ENCODE results near the gene MPDZ.

The MPDZ gene

DNA sequence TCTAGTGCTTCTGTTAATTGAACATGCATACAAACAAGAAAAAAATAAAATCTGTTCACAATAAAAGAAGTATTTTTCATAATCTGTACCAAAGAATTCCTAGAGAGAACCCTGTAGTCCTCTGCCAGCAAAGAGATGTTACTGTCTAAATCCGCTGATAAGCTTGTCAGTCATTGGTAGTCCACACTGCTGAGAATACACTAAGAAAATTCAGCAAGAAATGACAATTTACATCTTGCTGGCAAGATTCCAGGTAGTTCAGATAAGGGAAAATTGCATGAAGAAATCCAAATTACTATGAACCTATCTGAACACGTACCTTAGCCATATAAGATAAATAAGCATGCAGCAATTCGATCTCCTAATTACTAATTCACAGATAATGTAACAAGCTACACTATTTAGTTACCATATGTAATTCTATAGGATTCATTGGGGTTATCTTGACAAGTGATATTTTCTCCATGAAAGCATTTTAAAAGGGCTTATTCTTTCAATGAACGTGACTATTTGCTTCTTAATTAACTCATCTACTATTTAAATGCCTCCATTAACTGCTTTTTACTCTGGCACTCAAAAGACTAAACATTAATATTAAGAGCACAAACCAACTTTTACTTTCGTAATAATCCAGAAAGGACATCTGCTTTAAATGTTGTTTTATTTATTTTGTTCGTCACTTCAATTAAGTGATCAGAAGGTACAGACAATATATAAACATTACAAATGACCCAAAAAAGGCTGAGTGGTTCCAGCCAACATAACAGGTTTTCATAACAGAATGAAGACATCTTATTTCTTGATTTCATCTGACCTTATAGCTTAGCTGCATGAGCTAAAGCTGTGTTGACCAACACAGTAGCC lies 9.7 kb downstream of the MPDZ start:
- TF ChIP-seq CTCF (IDR thresholded peaks at IDR 0.05; ENCODE audit: low read depth, low read length, missing control alignments) = no peak
- no peaks in the 10 kb centered on the region for H3K36me3 ChIP-seq (replicated peaks)
- no peak overlapping the region for H3K27ac ChIP-seq
- H3K4me3 ChIP-seq (ENCODE audit: low read depth, low read length) = no peak overlapping the region
- in situ Hi-C loops (cut with HindIII; ENCODE audit: low pct_ligation_motif_present, low sequenced_read_pairs) = no loop called here
- no peak for DNase-seq
- H3K27me3 ChIP-seq (replicated peaks) = no peaks in the 10 kb centered on the region

- H3K4me3 ChIP-seq (ENCODE audit: low read depth, low read length) = no peak overlapping the region
- in situ Hi-C loops (cut with HindIII; ENCODE audit: low pct_ligation_motif_present, low sequenced_read_pairs) = no loop called here
- TF ChIP-seq CTCF (IDR thresholded peaks at IDR 0.05; ENCODE audit: low read depth, low read length, missing control alignments) = no peak
- no peaks in the 10 kb centered on the region for H3K27me3 ChIP-seq (replicated peaks)
- H3K27ac ChIP-seq = peak overlapping the region; percentile 90
- H3K36me3 ChIP-seq (replicated peaks) = no peaks in the 10 kb centered on the region
- peak; percentile 77 for DNase-seq
These were observed 11.0 kb downstream of the MPDZ start for GRCh38 chr9:13268469-13268868.

DNA sequence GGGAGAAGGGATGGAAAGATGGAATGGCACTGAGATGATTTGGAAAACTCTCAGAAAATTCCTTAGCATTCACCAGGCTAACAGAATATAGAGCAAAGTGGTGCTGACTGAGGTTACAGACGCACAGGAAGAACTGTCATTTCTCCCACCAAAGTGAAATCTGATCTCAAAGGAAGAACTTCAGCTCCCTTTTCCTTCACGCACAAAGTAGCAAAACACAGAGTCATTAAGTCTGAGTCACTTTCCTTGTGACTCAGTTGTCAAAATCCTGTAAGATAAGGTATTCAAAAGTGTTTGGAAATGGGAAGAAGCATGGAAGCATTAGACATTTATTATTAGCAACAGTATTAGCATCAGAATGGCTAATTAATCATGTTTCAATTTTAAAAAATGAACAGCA lies 11.7 kb downstream of the MPDZ start:
- peak overlapping the region; percentile 90 for H3K27ac ChIP-seq
- no peaks in the 10 kb centered on the region for H3K36me3 ChIP-seq (replicated peaks)
- in situ Hi-C loops (cut with HindIII; ENCODE audit: low pct_ligation_motif_present, low sequenced_read_pairs) = no loop called here
- H3K27me3 ChIP-seq (replicated peaks) = no peaks in the 10 kb centered on the region
- TF ChIP-seq CTCF (IDR thresholded peaks at IDR 0.05; ENCODE audit: low read depth, low read length, missing control alignments) = no peak
- H3K4me3 ChIP-seq (ENCODE audit: low read depth, low read length) = no peak overlapping the region
- DNase-seq = peak; percentile 84

- Histone ChIP-seq H3K27ac (peak overlapping the region; percentile 90), H3K36me3 (replicated peaks) (no peaks in the 10 kb centered on the region), H3K27me3 (replicated peaks) (no peaks in the 10 kb centered on the region), H3K4me3 (ENCODE audit: low read depth, low read length) (no peak overlapping the region)
- peak; percentile 81 for DNase-seq
- in situ Hi-C loops (cut with HindIII; ENCODE audit: low pct_ligation_motif_present, low sequenced_read_pairs) = no loop called here
- TF ChIP-seq CTCF (IDR thresholded peaks at IDR 0.05; ENCODE audit: low read depth, low read length, missing control alignments) = no peak
These were observed 13.3 kb downstream of the MPDZ start for GRCh38 chr9:13266167-13266566.

GRCh38 chr9:13264788-13265187 lies 14.7 kb downstream of the MPDZ start:
- no peak overlapping the region for H3K4me3 ChIP-seq (ENCODE audit: low read depth, low read length)
- TF ChIP-seq CTCF (IDR thresholded peaks at IDR 0.05; ENCODE audit: low read depth, low read length, missing control alignments) = no peak
- in situ Hi-C loops (cut with HindIII; ENCODE audit: low pct_ligation_motif_present, low sequenced_read_pairs) = no loop called here
- H3K27ac ChIP-seq = no peak overlapping the region
- H3K36me3 ChIP-seq (replicated peaks) = no peaks in the 10 kb centered on the region
- no peak for DNase-seq
- H3K27me3 ChIP-seq (replicated peaks) = no peaks in the 10 kb centered on the region

- no peak for TF ChIP-seq CTCF (IDR thresholded peaks at IDR 0.05; ENCODE audit: low read depth, low read length, missing control alignments)
- DNase-seq = no peak
- no peak overlapping the region for H3K27ac ChIP-seq
- no peak overlapping the region for H3K4me3 ChIP-seq (ENCODE audit: low read depth, low read length)
- H3K36me3 ChIP-seq (replicated peaks) = no peaks in the 10 kb centered on the region
- H3K27me3 ChIP-seq (replicated peaks) = no peaks in the 10 kb centered on the region
- in situ Hi-C loops (cut with HindIII; ENCODE audit: low pct_ligation_motif_present, low sequenced_read_pairs) = no loop called here
These were observed 16.0 kb downstream of the MPDZ start for GRCh38 chr9:13263511-13263910.
